Measurements from ENCODE around the gene CACNA2D1.
"Not testable (repeated sequence)": the region's sequence is repeated elsewhere in the genome, so short reads cannot be mapped to it uniquely, and the experiment has no call there.

CACNA2D1 gene

DNA sequence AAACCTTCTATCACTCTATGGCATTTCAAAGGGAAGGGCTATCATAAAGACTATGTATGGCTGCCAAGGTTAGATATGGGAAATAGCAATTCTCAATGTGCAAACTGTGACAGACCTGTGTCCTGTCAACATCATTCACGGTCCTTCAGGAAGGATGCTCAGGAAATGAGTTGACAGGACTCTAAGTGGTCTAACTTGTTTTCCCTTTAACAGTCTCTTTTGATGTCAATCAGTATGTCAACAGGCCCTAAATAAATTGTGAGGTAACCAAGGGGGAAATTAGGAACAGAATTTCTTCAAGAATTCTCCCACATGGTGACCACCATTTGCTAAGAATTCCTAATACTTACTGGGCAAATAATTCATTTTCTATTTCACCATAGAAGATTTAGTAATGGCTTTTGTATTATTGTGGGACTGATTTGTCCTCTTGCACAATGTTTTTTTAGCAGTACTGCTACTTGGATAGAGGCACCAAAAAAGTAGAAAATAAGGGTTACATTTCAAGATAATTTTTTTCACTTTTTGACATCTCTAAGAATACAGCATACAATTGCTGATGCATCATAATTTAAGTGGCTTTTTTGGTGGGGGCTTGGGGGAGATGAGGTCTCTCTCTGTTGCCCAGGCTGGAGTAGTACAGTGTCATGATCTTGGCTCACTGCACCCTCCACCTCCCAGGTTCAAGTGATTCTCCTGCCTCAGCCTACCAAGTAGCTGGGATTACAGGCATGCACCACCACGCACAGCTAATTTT is 275.8 kb downstream of the CACNA2D1 start:
- DNase-seq (ENCODE audit: low read depth) = no peak

DNA sequence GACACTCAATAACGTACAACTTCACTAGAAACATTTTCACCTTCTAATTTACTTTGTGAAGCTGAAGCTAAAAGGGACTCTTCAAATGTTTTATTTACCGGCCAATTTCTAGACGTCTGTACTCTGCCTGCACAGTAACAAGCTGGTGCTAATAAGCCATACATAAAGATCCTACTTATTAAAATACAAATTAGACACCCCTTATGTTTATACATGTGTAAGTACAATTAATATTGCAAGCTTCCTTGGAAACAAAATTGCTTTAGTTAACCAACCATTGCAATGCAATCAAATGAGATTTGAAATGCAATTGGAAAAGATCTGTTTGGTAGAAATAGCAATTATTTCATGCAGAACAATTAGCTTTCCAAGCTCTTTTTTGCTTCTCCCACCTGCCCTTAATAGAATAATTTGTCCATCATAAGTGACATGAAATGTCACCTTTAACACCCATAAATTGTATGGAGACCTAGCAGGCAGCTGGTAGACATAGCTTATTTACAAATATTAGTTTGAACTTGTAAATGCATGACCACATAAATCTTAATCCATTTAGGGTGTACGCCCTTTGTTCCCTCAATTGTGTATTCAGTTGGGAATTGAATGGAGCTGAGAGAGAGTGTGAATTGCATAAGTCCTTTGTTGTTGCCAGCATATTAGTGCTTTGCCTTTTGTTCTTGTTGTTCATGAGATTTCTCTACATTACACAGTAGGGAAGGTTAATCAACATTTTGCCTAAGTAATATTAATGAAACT is 277.1 kb downstream of the CACNA2D1 start:
- no peak for DNase-seq (ENCODE audit: low read depth)

DNA sequence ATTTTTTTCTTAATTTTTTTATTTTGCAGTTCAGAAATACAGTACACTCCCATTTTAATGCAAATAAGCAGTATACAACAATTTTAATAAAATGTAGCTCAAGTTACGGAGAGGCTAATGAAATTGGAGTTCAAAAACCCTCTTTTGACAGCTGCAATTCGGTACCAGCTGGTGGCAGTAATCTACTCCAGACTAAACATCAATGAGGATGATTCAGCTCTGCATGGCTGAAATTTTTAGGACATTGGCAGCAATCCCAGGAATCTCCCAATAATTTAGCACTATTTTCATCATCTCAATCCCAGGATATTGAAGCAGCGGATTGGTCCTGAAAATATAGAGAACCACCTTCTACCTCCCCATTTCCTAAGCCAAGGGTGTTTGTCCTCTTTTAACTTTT is 278.8 kb downstream of the CACNA2D1 start:
- no peak for DNase-seq (ENCODE audit: low read depth)

DNA sequence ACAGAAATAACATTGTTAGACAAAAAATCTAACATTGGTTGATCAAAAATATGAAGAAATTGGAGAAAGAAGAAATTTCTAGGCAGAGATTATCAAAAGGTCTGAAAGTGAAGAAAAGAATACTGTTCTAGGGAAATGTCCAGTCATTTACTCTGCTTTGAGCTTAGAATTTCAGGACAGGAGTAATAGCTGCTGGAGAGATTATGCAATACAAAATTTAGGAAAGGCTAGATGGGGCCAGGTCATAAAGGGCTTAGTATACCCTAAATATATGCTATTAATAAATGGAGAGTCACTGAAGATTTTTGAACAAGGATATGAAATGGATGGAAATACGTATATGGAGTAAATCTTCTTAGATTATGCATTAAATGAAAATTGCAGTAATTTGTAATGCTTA is 279.2 kb downstream of the CACNA2D1 start:
- no peak for DNase-seq (ENCODE audit: low read depth)

DNA sequence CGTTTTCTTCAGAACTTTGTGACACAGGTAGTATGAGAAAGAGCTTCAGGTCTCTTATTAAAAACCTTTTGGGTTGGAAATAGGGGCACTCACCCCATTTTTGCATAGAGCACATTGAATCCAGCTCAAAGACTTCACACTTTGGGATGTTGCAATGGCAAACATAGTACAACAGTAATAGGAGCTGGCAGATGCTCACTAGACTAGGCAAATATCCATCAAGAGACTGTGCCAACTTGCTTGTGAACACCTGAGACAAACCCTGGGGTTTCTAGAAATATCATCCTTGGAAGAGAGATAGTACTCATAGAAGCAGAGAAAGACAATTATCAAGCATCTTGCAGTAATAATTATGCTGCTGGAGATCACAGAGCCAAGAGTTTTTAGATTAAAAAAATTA is 280.0 kb downstream of the CACNA2D1 start:
- no peak for DNase-seq (ENCODE audit: low read depth)

DNA sequence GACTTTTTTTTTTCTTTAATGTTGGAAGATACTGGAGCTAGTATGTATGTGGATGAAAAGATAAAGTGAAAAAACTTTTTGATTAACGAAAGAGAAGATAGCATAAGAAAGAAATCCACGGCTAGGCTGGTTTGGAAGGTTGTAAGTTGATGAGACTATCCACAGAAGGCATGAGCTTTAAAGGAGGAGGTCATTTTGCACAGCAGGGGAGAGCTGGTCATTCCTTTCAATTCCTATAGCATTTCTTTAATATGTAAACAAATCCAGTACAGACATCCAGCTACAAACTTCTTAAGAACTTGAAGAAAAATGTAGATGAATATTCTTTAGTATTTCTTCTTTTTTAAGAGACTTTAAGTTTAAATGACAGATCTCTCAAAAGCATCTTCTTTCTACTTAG is 281.3 kb downstream of the CACNA2D1 start:
- no peak for DNase-seq (ENCODE audit: low read depth)

DNA sequence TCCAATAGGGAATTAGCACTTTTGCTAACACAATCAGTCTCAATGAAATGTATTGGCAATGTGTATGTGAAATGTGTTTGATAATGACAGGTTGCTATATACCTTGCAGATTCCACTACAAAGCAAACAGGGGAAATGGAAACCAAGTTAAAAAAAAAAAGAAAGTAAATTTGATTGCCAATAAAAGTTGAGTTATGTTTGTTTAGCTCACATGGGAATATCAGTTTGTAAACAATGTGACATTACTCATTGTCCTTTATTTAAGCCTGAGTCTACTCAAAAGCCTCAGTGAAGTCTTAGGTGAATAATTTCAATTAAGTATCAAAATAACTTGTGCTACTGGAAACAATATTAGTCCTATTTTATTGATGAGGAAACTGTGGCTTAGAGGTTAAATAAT is 285.2 kb downstream of the CACNA2D1 start:
- DNase-seq (ENCODE audit: low read depth) = no peak

DNA sequence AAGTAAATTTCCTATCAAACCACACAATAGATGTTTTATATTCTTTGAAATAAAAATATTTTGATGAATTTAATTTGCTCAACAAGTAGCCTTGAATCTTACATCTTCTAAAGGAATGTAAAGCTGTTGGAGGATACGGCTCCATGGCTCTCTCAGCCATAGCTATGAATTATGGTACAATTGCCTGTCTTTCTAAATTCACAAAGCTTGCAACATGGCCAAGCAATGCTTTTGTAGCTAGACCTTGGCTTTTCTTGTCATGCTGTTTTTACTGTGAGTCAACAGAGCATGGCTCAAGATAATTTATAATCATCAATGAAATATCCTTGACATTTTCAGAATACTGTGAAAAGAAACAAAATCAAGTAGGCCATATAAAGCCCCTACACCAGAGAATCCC is 286.7 kb downstream of the CACNA2D1 start:
- no peak for DNase-seq (ENCODE audit: low read depth)

DNA sequence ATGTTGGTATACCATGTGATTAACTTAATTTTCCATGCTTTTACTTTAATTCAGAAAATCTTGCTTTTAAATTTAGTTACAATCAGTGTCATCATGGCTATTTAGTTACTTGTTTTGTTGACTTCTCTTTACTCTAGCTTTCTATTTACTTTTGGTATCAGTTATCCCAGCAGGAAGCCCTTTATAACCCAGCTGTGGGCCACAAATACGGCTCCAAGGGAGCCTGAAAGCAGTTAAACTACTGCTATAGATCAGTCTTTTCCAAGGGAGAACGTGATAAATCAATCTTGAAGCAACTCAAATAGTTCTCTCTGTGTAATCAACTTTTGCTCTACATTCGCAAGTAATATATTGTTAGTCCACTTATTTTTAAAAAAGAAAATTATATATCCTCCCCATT is 287.4 kb downstream of the CACNA2D1 start:
- no peak for DNase-seq (ENCODE audit: low read depth)

DNA sequence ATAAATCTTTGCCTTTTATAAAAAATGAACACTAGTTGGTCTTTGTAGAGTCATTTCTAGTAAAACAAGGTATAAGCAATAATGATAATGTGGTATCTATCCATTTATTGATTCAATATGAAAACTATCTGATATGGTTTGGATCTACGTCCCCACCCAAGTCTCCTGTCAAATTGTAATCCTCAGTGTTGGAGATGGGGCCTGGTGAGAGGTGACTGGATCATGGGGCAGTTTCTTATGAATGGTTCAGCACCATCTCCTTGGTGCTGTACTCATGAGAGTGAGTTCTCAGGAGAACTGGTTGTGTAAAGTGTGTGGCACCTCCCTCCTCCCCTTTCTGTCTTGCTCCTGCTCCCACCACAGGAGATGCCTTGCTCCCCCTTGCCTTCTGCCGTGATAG is 288.8 kb downstream of the CACNA2D1 start:
- no peak for DNase-seq (ENCODE audit: low read depth)

DNA sequence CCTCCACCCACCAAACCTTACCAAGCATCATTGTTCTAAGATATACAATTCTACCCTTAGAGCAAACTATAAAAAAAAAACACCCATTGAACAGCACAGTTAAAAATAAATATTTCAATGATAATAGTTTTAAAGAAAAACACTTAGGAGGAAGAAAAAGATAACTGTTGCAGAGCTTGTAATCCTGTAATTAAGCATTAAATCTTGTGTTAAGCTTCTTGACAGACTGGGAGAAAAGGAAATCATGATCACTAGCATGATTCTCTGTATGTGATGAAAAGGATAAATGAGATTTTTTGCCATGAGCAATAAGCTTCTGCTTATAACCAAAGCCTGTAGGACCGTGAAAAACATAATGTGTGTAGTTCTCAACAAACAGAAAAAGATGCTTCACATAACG is 289.8 kb downstream of the CACNA2D1 start:
- DNase-seq (ENCODE audit: low read depth) = no peak

DNA sequence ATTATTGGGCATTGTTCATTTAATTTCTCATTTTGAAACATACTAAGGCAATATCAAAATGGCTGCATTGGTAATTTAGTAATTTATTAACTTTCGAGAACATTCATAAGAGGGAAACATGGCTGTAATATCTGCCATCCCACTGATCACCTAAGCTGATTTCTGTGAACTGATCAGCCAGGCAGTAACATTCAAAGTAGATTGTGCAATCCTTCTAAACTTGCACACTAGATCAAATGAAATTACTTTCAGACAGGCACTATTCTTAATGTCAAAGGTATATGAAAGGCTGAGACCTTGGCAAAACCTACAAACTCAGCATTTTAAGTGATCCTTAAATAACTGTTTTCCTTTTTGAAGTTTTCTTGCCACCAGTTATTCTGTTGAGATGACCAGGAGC is 290.7 kb downstream of the CACNA2D1 start:
- DNase-seq (ENCODE audit: low read depth) = no peak

DNA sequence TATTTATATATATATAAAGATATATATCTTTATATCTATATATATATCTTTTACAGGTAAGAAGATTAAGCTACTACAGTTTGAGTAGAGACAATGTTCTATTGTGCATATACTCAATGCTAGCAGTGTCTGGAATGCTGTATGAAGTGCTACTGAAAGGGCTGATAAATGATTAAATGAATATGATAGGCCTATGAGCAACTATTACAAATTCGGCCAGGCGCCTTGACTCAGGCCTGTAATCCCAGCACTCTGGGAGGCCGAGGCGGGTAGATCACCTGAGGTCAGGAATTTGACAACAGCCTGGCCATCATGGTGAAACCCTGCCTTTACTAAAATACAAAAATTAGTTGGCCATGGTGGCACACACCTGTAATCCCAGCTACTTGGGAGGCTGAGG is 297.1 kb downstream of the CACNA2D1 start:
- DNase-seq (ENCODE audit: low read depth) = no peak

DNA sequence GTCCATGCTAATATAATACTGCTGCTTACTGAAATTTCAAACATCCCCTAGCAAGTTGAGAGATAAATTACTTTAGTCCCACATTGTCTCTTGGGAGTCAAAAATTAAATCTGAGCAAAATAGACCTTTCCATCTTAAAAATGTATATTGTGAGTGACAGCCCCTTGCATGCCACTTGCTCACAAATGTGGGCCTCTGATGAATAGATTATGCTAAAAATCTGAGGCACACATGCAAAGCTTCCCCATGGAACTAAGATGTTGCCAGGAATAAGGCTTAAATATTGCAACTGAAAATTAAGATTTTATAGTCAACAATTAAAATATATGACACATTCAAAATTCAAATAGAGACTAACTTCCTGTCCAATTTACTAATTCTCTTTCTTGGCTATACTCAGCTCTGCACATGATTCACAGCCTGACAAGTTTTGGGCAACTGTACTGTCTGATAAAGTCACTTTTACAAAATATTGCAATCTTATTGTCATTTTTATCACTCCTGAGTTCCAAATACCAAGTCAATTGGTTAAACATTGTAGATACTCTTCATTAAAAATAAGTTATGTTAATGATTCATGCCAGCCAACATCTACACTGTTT is 301.2 kb downstream of the CACNA2D1 start:
- no peak for DNase-seq (ENCODE audit: low read depth)

DNA sequence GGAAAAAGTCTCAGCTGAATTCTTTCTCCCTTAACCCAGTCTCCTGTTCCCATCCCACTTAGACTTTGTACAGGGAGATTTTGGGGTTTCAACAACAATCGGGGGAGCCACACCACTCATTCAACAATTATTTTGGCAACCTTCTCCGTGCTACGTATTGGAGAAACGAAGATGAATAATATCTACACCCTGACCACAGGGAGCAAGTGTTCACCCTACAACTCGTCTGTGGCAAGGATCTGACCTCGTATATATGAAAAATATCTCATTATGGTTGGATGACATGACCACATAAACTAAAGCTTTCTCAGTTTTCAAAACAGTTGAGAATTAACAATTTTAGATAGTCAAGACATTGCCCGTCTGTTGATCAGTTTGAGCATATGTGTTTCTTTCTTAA is 302.1 kb downstream of the CACNA2D1 start:
- DNase-seq (ENCODE audit: low read depth) = no peak

DNA sequence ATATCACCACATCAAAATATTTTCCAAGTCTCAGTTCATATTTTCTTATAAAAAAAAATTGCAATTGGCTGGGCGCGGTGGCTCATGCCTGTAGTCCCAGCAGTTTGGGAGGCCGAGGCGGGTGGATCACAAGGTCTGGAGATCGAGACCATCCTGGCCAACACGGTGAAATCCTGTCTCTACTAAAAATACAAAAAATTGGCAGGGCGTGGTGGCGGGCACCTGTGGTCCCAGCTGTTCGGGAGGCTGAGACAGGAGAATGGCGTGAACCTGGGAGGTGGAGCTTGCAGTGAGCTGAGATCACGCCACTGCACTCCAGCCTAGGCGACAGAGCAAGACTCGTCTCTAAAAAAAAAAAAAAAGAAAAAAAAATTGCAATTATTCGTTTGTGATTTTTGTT is 303.0 kb downstream of the CACNA2D1 start:
- not testable (repeated sequence) for DNase-seq (ENCODE audit: low read depth)

DNA sequence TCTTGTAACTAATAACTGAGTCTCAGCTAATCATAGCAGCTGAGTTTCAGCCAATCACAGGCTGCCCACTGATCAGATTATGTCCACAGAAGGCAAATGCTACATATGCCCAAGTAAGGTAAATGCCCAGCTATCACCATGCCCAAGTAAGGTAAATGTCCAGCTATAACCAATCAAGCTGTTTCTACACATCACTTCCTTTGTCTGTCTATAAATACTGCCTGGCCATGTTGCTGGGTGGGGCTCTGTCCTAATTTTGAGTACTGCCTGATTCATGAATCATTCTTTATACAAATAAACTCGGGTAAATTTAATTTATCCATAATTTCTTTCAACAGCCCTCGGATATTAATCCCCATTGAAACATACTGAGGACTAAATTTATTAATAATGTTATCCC is 312.4 kb downstream of the CACNA2D1 start:
- DNase-seq (ENCODE audit: low read depth) = no peak

DNA sequence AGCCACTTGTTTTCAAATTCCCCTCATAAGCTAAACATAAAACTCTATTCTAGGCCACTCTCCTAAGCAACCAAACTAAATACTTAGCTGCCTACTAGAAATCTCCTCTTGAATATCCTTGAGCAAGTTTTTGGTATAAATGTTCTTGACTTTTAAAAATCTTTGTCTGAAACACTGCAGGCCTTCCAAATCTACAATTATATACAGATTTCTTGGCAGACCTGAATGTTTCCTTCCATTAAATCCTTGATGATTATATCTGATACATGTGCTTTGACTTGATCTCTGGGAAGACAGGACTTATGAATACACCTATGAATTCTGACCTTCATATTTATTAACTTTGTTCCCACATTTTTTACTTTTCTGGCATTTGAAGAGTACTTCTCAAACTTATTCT is 314.5 kb downstream of the CACNA2D1 start:
- no peak for DNase-seq (ENCODE audit: low read depth)

DNA sequence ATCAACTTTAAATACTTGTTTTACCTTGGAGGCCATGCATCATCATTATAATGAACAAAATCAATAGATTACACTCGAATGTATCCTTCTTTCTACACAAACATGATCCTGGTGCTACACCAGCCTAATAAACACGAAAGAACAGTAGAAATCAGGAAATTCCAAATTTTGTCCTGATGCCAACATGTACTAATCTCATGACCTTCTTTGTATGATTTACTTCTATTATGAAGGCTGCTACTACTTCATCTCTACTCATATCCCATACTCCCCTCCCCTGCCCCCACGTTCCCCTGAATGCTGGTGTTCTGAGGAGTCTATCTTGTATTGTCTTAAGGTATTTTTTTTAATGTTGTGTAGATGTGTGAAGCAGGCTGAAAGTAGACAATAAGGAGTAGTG is 315.0 kb downstream of the CACNA2D1 start:
- DNase-seq (ENCODE audit: low read depth) = no peak

DNA sequence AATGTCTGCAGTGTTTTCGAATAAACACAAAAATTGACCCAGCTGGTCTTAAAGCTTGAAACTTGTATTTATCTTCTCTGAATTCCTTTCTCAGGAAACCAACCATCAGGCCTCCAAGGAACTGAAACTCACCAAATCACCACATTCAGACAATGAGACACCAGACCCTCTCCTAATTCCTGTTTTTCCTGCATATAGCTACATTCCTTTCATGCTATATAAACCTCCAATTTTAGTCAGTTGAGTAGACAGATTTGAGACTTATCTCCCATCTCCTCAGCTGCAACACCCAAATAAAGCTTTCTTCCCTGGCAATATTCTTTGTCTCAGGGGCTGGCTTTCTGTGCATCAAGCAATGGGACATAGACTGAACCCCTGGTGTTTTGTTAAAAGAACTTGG is 317.0 kb downstream of the CACNA2D1 start:
- DNase-seq (ENCODE audit: low read depth) = no peak

DNA sequence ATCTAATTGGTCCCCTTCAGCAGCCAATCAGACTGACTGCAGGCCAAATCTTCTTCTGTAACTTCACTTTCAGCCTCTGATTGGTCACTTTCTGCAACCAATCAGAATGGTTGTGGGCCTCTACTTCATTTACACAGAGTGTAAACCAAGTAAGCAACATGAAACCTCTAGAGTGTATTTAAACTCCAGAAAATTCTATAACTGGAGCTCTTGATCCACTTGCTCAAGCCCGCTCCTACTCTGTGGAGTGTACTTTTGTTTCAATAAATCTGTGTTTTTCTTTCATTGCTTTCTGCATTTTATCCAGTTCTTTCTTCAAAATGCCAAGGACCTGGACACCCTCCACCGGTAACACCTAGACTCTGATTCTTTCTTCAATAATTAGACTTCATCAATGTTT is 319.1 kb downstream of the CACNA2D1 start:
- no peak for DNase-seq (ENCODE audit: low read depth)

DNA sequence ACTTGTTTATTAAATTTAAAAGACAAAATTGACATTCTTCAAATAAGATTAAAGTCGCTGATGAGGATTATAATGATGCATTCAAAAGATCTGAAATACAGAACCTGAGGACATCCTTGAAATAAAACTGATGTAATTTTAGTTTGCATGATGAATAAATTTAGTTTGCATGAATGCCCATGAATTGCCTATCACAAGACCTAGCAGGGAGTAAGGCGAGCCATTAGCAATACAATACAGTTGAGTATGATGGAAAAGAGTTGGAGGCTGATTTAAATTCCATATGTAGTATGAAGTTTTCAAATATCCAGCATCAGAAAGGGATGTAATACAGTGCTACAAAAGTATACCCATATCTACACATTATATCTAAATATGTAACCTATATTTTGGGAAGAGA is 321.3 kb downstream of the CACNA2D1 start:
- DNase-seq (ENCODE audit: low read depth) = no peak

DNA sequence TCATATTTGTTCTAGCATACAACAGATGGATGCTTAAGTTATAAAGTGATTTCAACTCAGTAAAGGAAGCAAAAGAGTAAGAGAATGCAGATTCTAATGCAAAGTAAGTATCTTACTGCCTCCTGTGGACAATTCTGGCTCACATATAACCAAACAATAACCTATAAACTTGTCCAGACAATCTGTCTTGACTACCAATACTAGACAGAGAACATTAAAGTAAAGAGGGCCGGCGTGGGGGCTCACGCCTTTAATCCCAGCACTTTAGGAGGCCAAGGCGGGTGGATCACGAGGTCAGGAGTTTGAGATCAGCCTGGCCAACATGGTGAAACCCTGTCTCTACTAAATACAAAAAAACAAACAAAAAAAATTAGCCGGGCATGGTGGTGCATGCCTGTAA is 329.3 kb downstream of the CACNA2D1 start:
- no peak for DNase-seq (ENCODE audit: low read depth)

All from T follicular helper cell (primary cell).